Measurements from ENCODE around the gene ITGA11. TPM values are rescaled to one million over a fixed set of nuclear protein-coding genes. Genes with fewer than 3 reads are reported as not detected.
"Not testable (repeated sequence)": the region's sequence is repeated elsewhere in the genome, so short reads cannot be mapped to it uniquely, and the experiment has no call there.

Gene ITGA11
- total RNA-seq, 1 donor from 2014 or later: 31.4 TPM

DNA sequence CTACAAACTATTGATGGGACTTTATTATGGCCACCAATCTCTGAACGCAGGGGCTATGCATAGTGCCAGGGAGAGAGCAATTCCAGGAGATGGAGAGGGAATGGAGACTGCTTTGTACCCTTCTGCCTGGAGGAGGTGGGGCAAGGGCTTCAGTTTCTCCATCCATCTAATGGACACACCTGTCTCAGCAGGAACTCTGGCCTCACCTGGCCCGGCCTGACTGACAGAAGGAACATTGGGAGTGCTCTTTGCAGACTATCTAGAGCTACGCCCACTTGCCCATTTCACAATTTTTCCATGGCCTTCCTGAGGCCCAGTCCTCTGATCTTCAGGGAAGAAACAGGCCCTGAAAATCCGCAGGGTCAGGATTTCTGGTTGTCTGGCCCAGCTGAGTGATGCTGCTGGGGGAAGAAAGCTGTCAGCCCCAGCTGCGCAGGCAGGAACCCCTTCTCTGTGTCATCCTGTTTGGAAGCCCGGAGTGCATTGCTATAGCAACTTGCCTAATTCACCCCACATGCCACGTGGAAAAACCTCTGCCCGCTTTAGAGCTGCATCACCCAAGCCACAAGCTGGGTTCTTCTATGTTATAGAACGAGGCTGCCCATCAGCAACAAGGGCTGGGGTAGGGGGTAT, 6.4 kb downstream of the ITGA11 start:
- no peak for DNase-seq
- H3K27ac ChIP-seq (replicated peaks): no peak overlapping the region
- no peaks in the 10 kb centered on the region for H3K9me3 ChIP-seq (replicated peaks)
- peaks cover 14% of the 10 kb centered on the region for H3K27me3 ChIP-seq (ENCODE audit: low read depth)
- no peak overlapping the region for H3K4me3 ChIP-seq
- intact Hi-C loops (cut with micrococcal nuclease): no loop called here
- no peaks in the 10 kb centered on the region for H3K4me1 ChIP-seq
- no peaks in the 10 kb centered on the region for H3K36me3 ChIP-seq
- TF ChIP-seq, protein P1, sequence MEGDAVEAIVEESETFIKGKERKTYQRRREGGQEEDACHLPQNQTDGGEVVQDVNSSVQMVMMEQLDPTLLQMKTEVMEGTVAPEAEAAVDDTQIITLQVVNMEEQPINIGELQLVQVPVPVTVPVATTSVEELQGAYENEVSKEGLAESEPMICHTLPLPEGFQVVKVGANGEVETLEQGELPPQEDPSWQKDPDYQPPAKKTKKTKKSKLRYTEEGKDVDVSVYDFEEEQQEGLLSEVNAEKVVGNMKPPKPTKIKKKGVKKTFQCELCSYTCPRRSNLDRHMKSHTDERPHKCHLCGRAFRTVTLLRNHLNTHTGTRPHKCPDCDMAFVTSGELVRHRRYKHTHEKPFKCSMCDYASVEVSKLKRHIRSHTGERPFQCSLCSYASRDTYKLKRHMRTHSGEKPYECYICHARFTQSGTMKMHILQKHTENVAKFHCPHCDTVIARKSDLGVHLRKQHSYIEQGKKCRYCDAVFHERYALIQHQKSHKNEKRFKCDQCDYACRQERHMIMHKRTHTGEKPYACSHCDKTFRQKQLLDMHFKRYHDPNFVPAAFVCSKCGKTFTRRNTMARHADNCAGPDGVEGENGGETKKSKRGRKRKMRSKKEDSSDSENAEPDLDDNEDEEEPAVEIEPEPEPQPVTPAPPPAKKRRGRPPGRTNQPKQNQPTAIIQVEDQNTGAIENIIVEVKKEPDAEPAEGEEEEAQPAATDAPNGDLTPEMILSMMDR (IDR thresholded peaks at IDR 0.05; ENCODE audit: borderline replicate concordance): no peak

DNA sequence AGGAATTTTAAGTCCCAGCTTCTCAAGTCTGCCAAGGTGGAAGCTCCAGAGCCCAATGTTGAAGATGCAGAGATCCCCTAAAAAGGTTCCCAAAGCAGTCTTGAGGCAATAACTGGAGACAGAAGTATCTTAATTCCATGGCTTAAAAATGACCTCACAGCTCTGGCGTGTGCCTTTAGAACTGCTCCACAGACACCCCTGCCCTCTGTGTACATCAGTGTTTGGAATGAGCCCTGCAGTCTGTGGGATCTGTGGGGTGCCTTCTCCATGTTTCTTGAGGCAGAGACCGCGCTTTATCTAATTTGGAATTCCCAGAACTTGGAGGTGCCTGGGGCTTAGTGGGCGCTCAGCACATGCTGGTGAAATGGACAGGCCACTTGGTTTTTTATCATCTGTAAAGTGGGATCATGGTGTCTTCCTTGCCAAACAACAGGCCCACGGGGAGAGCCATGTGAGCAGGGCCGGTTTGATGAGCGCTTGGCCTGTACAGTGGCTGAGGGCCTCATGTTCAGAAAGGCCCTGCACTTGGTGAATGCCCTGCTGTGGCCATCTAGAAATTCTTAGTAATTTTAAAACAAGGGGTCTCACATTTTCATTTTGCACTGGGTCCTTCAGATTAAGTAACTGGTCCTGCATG, 7.1 kb downstream of the ITGA11 start:
- H3K4me1 ChIP-seq: no peaks in the 10 kb centered on the region
- peaks cover 7% of the 10 kb centered on the region for H3K27me3 ChIP-seq (ENCODE audit: low read depth)
- no peak for DNase-seq
- H3K4me3 ChIP-seq: no peak overlapping the region
- H3K9me3 ChIP-seq (replicated peaks): no peaks in the 10 kb centered on the region
- no peak overlapping the region for H3K27ac ChIP-seq (replicated peaks)
- intact Hi-C loops (cut with micrococcal nuclease): no loop called here
- H3K36me3 ChIP-seq: no peaks in the 10 kb centered on the region
- TF ChIP-seq, protein P1 (IDR thresholded peaks at IDR 0.05; ENCODE audit: borderline replicate concordance): no peak

DNA sequence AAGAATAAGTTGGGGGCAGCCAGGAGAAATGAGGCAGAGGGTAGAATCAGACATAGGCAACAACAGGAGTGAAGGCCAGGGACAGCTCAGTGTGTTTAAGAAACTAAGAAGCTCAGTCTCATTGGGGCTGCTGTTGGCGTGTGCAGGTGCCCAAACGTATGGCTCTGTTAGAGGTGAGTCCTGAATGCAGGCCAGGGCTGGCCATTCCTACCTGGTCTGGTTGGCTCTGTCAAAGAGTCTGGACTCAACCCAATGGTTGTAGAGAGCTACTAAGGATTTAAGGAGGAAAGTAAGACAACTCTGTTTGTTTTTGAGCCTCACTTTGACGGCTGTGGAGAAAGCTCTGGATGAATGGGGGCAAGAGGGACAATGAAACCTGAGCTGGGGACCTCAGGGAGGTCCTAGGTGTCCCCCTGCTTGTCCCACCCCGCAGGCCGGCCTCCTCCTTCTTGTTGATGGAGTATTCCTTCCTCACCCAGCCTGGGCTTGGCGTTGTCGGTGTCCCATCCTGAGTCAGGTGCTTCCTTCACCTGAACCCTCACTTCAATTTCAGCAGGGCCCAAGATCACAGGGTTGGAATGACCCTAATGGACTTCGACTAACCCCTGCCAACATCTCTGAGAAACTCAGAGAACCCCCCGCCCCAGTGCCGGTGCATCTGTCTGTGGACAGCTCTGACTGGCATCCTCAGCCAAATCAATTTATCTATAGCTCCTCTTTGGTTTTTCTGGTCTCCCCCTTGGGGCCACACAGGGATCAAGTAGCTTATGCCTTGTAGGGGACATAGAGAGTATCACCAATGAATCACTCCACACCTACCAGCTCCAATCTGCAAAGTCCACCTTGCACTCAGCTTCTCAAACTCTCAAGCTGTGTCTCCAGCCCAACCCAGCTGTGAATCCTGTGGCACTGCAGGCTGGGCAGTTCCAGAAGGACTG, 8.3 kb downstream of the ITGA11 start:
- H3K4me3 ChIP-seq: no peak overlapping the region
- TF ChIP-seq, protein P1 (IDR thresholded peaks at IDR 0.05; ENCODE audit: borderline replicate concordance): no peak

DNA sequence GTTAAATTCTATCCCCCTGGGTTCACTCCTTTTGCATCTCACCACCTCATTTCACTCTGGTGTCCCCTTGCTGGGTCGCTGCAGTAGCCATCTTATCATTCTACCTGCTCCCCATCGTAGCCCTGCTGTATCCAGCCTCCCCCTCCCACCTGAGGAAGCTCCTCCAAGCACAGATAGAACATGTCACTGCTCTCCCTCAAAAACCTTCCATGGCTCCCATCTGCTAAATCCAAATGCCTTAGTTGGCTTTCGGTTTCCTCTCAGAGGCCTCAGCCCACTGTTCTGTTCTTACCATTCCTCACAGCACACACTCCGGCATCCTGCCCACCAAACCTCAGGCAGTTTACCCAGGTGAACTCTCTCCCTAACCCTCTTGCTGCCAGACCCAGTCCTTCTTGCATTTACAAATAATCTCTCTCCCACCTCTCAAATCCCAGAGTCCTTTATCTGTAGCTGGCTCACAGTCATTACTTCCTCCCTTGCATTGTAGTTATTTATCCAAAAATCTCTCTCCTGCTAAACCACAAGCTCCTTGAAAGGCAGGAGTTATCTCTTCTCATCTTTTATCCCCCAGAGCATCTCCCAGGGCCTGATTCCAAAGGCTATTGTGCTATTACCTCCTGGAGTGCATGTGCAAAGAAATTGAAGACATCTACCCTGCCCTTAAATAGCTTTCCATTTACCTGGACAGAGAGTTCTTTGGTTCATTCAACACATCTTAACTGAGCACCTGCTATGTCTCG, 9.4 kb downstream of the ITGA11 start:
- peaks cover 19% of the 10 kb centered on the region for H3K4me1 ChIP-seq
- H3K27me3 ChIP-seq (ENCODE audit: low read depth); H3K36me3 ChIP-seq; DNase-seq; H3K9me3 ChIP-seq (replicated peaks); intact Hi-C loops (cut with micrococcal nuclease); H3K27ac ChIP-seq (replicated peaks); H3K4me3 ChIP-seq: not testable (repeated sequence)

More for the DNA sequence above, 8.3 kb downstream of the ITGA11 start:
- no peaks in the 10 kb centered on the region for H3K9me3 ChIP-seq (replicated peaks)
- DNase-seq: no peak
- H3K36me3 ChIP-seq: no peaks in the 10 kb centered on the region
- H3K4me1 ChIP-seq: peaks cover 8% of the 10 kb centered on the region
- no peak overlapping the region for H3K27ac ChIP-seq (replicated peaks)
- intact Hi-C loops (cut with micrococcal nuclease): no loop called here
- H3K27me3 ChIP-seq (ENCODE audit: low read depth): no peaks in the 10 kb centered on the region

DNA sequence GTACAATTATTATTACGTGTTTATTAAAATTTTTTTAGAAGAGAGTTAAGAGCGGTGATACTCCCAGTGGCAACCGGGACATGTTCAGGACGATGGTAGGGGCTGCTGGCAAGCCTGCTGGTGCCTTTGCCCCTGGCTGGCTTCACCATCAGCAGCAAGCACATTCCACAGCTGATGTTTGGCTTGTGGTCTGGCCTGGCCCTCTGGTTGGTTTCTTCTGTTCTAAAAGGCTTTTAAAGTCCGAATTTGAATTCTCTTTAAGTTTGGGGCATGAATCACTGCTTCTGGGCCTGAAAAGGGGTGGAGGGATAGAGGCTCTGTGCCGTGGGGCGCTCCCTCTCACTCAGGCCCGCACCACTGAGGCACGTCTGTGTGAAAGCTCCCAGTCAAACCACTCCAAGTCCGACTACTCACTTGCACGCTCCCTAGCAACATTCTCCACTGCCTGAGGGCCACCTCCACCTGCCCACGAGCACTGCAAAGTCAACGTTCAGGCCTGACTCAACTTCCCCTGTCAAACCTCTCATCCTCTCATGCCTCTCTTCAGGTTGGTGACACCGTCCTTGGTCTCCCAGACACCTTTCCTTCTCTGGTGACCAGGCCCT, 10.1 kb downstream of the ITGA11 start:
- intact Hi-C loops (cut with micrococcal nuclease): no loop called here
- no peak overlapping the region for H3K27ac ChIP-seq (replicated peaks)

More for the DNA sequence above, 10.1 kb downstream of the ITGA11 start:
- TF ChIP-seq, protein P1 (IDR thresholded peaks at IDR 0.05; ENCODE audit: borderline replicate concordance): no peak
- no peak overlapping the region for H3K4me3 ChIP-seq
- no peak for DNase-seq
- H3K36me3 ChIP-seq: no peaks in the 10 kb centered on the region
- no peaks in the 10 kb centered on the region for H3K27me3 ChIP-seq (ENCODE audit: low read depth)
- H3K4me1 ChIP-seq: peaks cover 20% of the 10 kb centered on the region
- H3K9me3 ChIP-seq (replicated peaks): no peaks in the 10 kb centered on the region

Measured in left ventricle myocardium inferior (tissue), 1 donor.